Fibroblast of lung (primary cell): ENCODE measurements around the gene WDR76.

Experiments
- EZH2 ChIP-seq: IDR thresholded peaks from 2 replicates; pipeline ENCODE4 v1.5.1; 2012; ENCODE audit warnings: low read length, control low read depth, mild to moderate bottlenecking; ENCODE audit errors: missing control alignments
- TF ChIP-seq, protein P1 (sequence below), 2 donors: IDR thresholded peaks in 1 of 2; conservative IDR thresholded peaks in 1 of 2; 1 replicate in 1 of 2; 2 replicates in 1 of 2; pipeline ENCODE4 v1.5.1; 2011 to 2012; ENCODE audit warnings: low read length in 2 of 2, control low read depth in 1 of 2, inconsistent platforms in 1 of 2, low read depth in 1 of 2, mild to moderate bottlenecking in 1 of 2

DNA sequence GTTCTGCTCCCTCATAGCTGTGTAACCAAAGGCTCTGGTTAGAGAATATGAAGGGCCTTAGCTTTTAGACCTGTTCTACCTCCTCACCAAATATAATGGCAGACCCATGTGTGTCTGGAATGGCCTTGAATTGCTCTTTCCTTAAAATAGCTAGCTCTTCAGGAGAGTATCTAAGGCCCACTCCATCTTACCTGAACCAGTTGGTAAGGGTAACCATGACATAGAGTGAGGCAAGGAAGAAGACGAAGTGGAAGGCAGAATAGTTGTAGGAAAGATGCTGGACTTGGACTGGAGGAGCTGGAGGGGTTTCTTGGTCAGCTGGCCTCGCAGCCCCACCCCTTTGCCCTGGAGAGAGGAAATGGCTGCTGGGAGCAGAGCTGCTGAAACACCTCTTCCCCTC is 31.6 kb upstream of the WDR76 start:
- TF ChIP-seq, protein P1, sequence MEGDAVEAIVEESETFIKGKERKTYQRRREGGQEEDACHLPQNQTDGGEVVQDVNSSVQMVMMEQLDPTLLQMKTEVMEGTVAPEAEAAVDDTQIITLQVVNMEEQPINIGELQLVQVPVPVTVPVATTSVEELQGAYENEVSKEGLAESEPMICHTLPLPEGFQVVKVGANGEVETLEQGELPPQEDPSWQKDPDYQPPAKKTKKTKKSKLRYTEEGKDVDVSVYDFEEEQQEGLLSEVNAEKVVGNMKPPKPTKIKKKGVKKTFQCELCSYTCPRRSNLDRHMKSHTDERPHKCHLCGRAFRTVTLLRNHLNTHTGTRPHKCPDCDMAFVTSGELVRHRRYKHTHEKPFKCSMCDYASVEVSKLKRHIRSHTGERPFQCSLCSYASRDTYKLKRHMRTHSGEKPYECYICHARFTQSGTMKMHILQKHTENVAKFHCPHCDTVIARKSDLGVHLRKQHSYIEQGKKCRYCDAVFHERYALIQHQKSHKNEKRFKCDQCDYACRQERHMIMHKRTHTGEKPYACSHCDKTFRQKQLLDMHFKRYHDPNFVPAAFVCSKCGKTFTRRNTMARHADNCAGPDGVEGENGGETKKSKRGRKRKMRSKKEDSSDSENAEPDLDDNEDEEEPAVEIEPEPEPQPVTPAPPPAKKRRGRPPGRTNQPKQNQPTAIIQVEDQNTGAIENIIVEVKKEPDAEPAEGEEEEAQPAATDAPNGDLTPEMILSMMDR (conservative IDR thresholded peaks at IDR 0.05 in 1 of 2, IDR thresholded peaks at IDR 0.05 in 1 of 2; ENCODE audit: low read depth in 1 of 2, low read length in 2 of 2): no peak
- no peak for TF ChIP-seq EZH2
